OCI-LY1 (cell line): ENCODE measurements around the gene FAM210B.

Source experiments
- CTCF ChIP-seq: fragments of 200-600 bp; sonication (generic), shearing (Covaris generic); IDR thresholded peaks from 2 replicates; pipeline ENCODE4 v1.5.1; 2017; ENCODE audit warnings: mild to moderate bottlenecking, antibody characterized with exemption, low read length, moderate library complexity, mixed read lengths
- EZH2 ChIP-seq: fragments of 200-600 bp; sonication (generic), shearing (Covaris generic); IDR thresholded peaks from 2 replicates; pipeline ENCODE4 v1.8.0; 2017; ENCODE audit warnings: borderline replicate concordance, mixed run types, mild to moderate bottlenecking, antibody characterized with exemption, low read length, moderate library complexity, mixed read lengths

- TF ChIP-seq CTCF: no peak
- TF ChIP-seq EZH2: no peak
These were observed 51.2 kb downstream of the FAM210B start for GRCh38 chr20:56409956-56410355.
